Measurements from ENCODE around the gene DIP2C.

DIP2C gene

GRCh38 chr10:381805-382204 lies 307.7 kb downstream of the DIP2C start:
- peak in 1 of 2 donors; percentile 49 for DNase-seq
- TF ChIP-seq CTCF (IDR thresholded peaks at IDR 0.05) = no peak
- Histone ChIP-seq H3K9me3 (no peaks in the 10 kb centered on the region), H3K4me3 (no peak overlapping the region), H3K36me3 (peaks cover 53 to 75% (median 67%) of the 10 kb centered on the region in 3 donors), H3K4me1 (peaks cover 0 to 12% (median 0%) of the 10 kb centered on the region in 4 donors), H3K27me3 (no peaks in the 10 kb centered on the region), H3K27ac (no peak overlapping the region)
- intact Hi-C loops (cut with DNase I; ENCODE audit: low total_unique reads) = no loop called here

- no peak overlapping the region for H3K27ac ChIP-seq
- peaks cover 0 to 12% (median 0%) of the 10 kb centered on the region in 4 donors for H3K4me1 ChIP-seq
- TF ChIP-seq CTCF (IDR thresholded peaks at IDR 0.05) = no peak
- peaks cover 53 to 70% (median 63%) of the 10 kb centered on the region in 3 donors for H3K36me3 ChIP-seq
- DNase-seq = peak in 1 of 2 donors; percentile 48
- H3K27me3 ChIP-seq = no peaks in the 10 kb centered on the region
- intact Hi-C loops (cut with DNase I; ENCODE audit: low total_unique reads) = no loop called here
- no peaks in the 10 kb centered on the region for H3K9me3 ChIP-seq
- no peak overlapping the region for H3K4me3 ChIP-seq
Measured at GRCh38 chr10:381346-381745, 308.1 kb downstream of the DIP2C start.

- peak in 1 of 2 donors; percentile 28 for DNase-seq
- Histone ChIP-seq H3K27me3 (no peaks in the 10 kb centered on the region), H3K27ac (no peak overlapping the region), H3K4me1 (peaks cover 0 to 12% (median 0%) of the 10 kb centered on the region in 4 donors), H3K9me3 (no peaks in the 10 kb centered on the region), H3K36me3 (peaks cover 53 to 61% (median 54%) of the 10 kb centered on the region in 3 donors), H3K4me3 (no peak overlapping the region)
- intact Hi-C loops (cut with DNase I; ENCODE audit: low total_unique reads) = no loop called here
- no peak for TF ChIP-seq CTCF (IDR thresholded peaks at IDR 0.05)
Measured at GRCh38 chr10:380313-380940, 309.0 kb downstream of the DIP2C start.

- Histone ChIP-seq H3K4me3 (no peak overlapping the region), H3K36me3 (peaks cover 42 to 49% (median 44%) of the 10 kb centered on the region in 3 donors), H3K27ac (no peak overlapping the region), H3K27me3 (no peaks in the 10 kb centered on the region), H3K9me3 (no peaks in the 10 kb centered on the region), H3K4me1 (peaks cover 0 to 19% (median 3%) of the 10 kb centered on the region in 4 donors)
- DNase-seq = peak in 1 of 2 donors; percentile 41
- intact Hi-C loops (cut with DNase I; ENCODE audit: low total_unique reads) = no loop called here
- TF ChIP-seq CTCF (IDR thresholded peaks at IDR 0.05) = no peak
Measured at GRCh38 chr10:378930-379704, 310.4 kb downstream of the DIP2C start.

GRCh38 chr10:378230-378929 lies 311.1 kb downstream of the DIP2C start:
- H3K4me1 ChIP-seq = peaks cover 0 to 27% (median 9%) of the 10 kb centered on the region in 4 donors
- no peaks in the 10 kb centered on the region for H3K9me3 ChIP-seq
- H3K27me3 ChIP-seq = no peaks in the 10 kb centered on the region
- intact Hi-C loops (cut with DNase I; ENCODE audit: low total_unique reads) = no loop called here
- H3K4me3 ChIP-seq = no peak overlapping the region
- DNase-seq = peak in 1 of 2 donors; percentile 29
- H3K27ac ChIP-seq = no peak overlapping the region
- no peak for TF ChIP-seq CTCF (IDR thresholded peaks at IDR 0.05)
- peaks cover 36 to 42% (median 37%) of the 10 kb centered on the region in 3 donors for H3K36me3 ChIP-seq
